Esophagus squamous epithelium (tissue), 5 donors: ENCODE data around the gene DNAJB13. TPM values are rescaled to one million over a fixed set of nuclear protein-coding genes. Genes with fewer than 3 reads are reported as not detected.
A peak's percentile ranks its signal among the peaks of the same experiment; 100 is the strongest.

Source experiments
- DNase-seq: peaks from one replicate; lab custom pipeline; 2025; lab: John Stamatoyannopoulos, UW
- H3K27ac ChIP-seq, 4 donors: fragments of 200-600 bp; sonication (generic); one replicate each; pipeline ENCODE4 v1.5.1; 2016 to 2019; ENCODE audit warnings: mild to moderate bottlenecking in 1 of 4
- H3K27me3 ChIP-seq, 4 donors: fragments of 200-600 bp; sonication (generic); 1 replicate in 3 of 4; 2 replicates in 1 of 4; pipeline versions ENCODE4 v1.5.1 to v1.6.0; 2017 to 2021; ENCODE audit warnings: antibody characterized with exemption in 1 of 4
- H3K36me3 ChIP-seq, 3 donors: fragments of 200-600 bp; sonication (generic); one replicate each; pipeline ENCODE4 v1.5.1; 2016 to 2019
- H3K4me1 ChIP-seq, 3 donors: fragments of 200-600 bp; sonication (generic); one replicate each; pipeline ENCODE4 v1.5.1; 2017 to 2019
- H3K4me3 ChIP-seq, 4 donors: fragments of 200-600 bp; sonication (generic); 1 replicate in 3 of 4; 2 replicates in 1 of 4; pipeline ENCODE4 v1.5.1; 2016 to 2019; ENCODE audit warnings: mild to moderate bottlenecking in 2 of 4, moderate library complexity in 1 of 4
- H3K9me3 ChIP-seq, 3 donors: fragments of 200-600 bp; sonication (generic); one replicate each; pipeline ENCODE4 v1.5.1; 2016 to 2019
- POLR2A ChIP-seq, 4 donors: fragments of 450-650 bp; IDR thresholded peaks; one replicate each; pipeline ENCODE4 v1.6.1; 2017; ENCODE audit warnings: antibody characterized with exemption in 4 of 4, mild to moderate bottlenecking in 4 of 4, moderate library complexity in 3 of 4
- WGBS, 2 donors: methylation state at CpG; one replicate each; pipeline ENCODE4 v1.1.5; 2018; 5-methylcytosine and 5-hydroxymethylcytosine counted together
- intact Hi-C: fragments of 100-400 bp; cut with DNase I; formaldehyde crosslinking; loops from one replicate; pipeline ENCODE4 v1.15.0; 2022
- total RNA-seq, 4 donors: library from RNA; depleted of rRNA; stranded (reverse); fragments of >200 nt; gene quantifications; one replicate each; pipeline ENCODE4 v1.1.0, GENCODE V29; 2016
- TF ChIP-seq, protein P1 (sequence below), 6 experiments: fragments of 450-650 bp in 4 of 6; fragments of 200-600 bp in 2 of 6; sonication (generic) in 2 of 6; IDR thresholded peaks; one replicate each; pipeline ENCODE4 v1.5.1; 2016 to 2019; ENCODE audit warnings: antibody characterized with exemption in 6 of 6, mild to moderate bottlenecking in 4 of 6, moderate library complexity in 4 of 6
- donor health status: DM: yes; HTN: yes; CAD: no.

The DNAJB13 gene, protein sequence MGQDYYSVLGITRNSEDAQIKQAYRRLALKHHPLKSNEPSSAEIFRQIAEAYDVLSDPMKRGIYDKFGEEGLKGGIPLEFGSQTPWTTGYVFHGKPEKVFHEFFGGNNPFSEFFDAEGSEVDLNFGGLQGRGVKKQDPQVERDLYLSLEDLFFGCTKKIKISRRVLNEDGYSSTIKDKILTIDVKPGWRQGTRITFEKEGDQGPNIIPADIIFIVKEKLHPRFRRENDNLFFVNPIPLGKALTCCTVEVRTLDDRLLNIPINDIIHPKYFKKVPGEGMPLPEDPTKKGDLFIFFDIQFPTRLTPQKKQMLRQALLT
- not detected for total RNA-seq

DNA sequence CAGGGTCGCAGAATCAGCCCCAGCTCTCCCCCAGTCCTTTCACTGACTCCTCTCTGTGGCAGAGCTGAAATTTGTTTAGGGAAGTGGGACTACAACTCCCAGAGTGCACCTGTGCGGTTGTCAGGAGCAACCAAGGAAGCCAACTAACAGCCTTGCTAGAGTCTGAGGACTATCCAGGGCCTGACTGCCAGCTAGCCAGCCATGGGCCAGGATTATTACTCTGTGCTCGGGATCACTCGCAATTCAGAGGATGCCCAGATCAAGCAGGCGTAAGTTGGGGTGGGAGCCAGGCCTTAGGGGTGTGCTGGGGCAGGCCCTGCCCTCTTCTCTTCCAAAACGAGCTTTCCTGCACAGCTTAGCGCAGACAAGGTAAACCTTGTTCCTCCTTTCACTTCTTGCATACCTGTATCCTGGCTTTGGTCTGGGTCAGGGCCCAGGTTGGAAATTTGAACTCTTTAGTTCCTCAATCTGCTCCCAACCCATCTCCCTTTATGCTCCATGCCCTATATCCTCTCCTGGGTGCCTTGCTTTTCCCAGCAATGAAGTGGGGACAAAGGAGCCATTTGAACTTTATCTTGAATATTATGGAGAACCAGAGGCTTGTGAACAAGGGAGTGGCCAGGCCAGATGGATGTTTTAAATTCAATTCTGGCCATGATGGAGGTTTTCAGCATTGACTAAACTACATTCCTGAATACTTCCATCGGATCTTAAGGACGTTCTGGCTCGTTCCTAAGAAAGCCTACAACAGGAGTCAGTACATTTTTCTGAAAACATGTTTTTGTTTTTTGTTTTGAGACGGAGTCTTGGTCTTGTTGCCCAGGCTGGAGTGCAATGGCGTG, at the start of gene DNAJB13:
DNAJB13 (plus strand) TSS at position 158 of the 842 bp plus-strand sequence; CDS start at position 202, 44 bp downstream.
- H3K9me3 ChIP-seq = no peaks in the 10 kb centered on the region
- H3K36me3 ChIP-seq = no peaks in the 10 kb centered on the region
- no peak within 1 kb of the TSS for H3K27ac ChIP-seq
- intact Hi-C loops = no loop called here
- TF ChIP-seq, protein P1, sequence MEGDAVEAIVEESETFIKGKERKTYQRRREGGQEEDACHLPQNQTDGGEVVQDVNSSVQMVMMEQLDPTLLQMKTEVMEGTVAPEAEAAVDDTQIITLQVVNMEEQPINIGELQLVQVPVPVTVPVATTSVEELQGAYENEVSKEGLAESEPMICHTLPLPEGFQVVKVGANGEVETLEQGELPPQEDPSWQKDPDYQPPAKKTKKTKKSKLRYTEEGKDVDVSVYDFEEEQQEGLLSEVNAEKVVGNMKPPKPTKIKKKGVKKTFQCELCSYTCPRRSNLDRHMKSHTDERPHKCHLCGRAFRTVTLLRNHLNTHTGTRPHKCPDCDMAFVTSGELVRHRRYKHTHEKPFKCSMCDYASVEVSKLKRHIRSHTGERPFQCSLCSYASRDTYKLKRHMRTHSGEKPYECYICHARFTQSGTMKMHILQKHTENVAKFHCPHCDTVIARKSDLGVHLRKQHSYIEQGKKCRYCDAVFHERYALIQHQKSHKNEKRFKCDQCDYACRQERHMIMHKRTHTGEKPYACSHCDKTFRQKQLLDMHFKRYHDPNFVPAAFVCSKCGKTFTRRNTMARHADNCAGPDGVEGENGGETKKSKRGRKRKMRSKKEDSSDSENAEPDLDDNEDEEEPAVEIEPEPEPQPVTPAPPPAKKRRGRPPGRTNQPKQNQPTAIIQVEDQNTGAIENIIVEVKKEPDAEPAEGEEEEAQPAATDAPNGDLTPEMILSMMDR (IDR thresholded peaks at IDR 0.05) = no peak
- no peak for TF ChIP-seq POLR2A (IDR thresholded peaks at IDR 0.05)
- 67 to 79% methylated on average over 11 to 12 of the region's 12 CpGs for WGBS, 2 donors
- H3K4me3 ChIP-seq = no peak within 1 kb of the TSS
- no peak for DNase-seq
- peaks cover 0 to 3% (median 0%) of the 10 kb centered on the region in 3 donors for H3K4me1 ChIP-seq
- H3K27me3 ChIP-seq = no peaks in the 10 kb centered on the region

DNA sequence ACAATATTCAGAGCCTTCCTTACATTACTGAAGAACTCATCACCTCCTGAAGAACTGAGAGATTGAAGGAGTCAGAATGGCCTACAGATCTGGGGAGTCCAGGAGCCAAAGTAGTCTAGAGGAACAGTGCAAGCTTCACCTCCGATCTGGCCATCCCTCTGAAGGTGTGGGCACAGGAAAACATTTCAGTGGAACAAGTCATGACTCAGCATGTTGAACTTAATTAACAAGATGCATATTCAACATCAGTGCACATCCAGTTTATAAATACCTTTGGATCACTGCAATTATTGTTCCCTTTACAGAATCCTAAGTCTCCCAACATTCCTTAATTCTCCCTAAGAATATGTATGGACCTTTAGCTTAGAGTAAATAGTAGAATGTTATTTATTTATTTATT, 48.5 kb upstream of the DNAJB13 start:
- TF ChIP-seq, protein P1 (IDR thresholded peaks at IDR 0.05) = no peak
- TF ChIP-seq POLR2A (IDR thresholded peaks at IDR 0.05) = no peak
- Histone ChIP-seq H3K36me3 (peaks cover 5 to 64% (median 13%) of the 10 kb centered on the region in 3 donors), H3K27me3 (no peaks in the 10 kb centered on the region), H3K4me3 (no peak overlapping the region), H3K4me1 (no peaks in the 10 kb centered on the region), H3K27ac (no peak overlapping the region), H3K9me3 (no peaks in the 10 kb centered on the region)
- DNase-seq = no peak
- WGBS, 2 donors = 67 to 86% methylated on average over 1 of the region's 1 CpG
- intact Hi-C loops = no loop called here

DNA sequence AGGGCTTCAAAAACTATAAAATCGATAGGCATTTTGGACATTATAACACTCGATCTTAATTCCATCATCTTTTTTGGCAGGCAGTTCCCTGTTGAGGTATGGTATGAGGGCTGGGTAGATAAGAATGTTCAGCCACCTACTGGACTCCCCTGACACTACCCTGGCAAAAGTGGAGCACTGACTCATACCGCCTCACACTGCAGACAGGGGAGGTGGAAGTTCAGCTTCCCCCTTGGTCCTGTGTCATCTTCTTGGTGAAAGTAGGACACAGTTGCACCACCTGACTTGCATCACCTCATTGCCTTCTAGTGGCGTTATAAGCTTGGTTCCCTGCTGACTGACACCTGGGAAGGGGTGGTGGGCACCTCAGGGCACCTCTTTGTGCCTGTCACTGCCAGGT, 43.6 kb upstream of the DNAJB13 start:
- peaks cover 0 to 78% (median 9%) of the 10 kb centered on the region in 3 donors for H3K36me3 ChIP-seq
- no peak overlapping the region for H3K27ac ChIP-seq
- TF ChIP-seq, protein P1 (IDR thresholded peaks at IDR 0.05) = peak in 1 of 6 experiments; percentile 33
- TF ChIP-seq POLR2A (IDR thresholded peaks at IDR 0.05) = no peak
- H3K4me1 ChIP-seq = no peaks in the 10 kb centered on the region
- no peaks in the 10 kb centered on the region for H3K27me3 ChIP-seq
- intact Hi-C loops = no loop called here
- H3K9me3 ChIP-seq = no peaks in the 10 kb centered on the region
- DNase-seq = no peak
- no peak overlapping the region for H3K4me3 ChIP-seq
- 62 to 94% methylated on average over 2 to 4 of the region's 4 CpGs for WGBS, 2 donors

DNA sequence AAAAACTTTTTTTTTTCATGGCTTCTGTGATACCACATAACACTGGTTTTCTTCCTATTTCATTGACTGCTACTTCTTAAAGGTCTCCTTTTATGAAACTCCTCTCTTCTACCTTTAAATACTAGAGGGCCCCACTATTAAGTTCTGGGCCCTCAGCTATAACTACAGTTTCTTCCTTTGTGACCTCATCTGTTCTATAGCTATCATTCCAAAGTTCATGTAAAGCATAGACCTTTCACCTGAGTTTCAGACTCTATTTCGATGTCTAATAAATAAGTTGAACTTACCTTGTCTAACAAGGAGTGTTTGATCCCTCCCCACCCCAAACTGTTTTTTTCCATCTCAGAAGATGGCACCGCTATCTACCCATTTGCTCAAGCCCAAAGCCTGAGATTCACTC, 38.8 kb upstream of the DNAJB13 start:
- TF ChIP-seq, protein P1 (IDR thresholded peaks at IDR 0.05) = no peak
- no peak for TF ChIP-seq POLR2A (IDR thresholded peaks at IDR 0.05)
- 98 to 100% methylated on average over 2 of the region's 2 CpGs for WGBS, 2 donors
- intact Hi-C loops = no loop called here
- Histone ChIP-seq H3K4me1 (no peaks in the 10 kb centered on the region), H3K27ac (no peak overlapping the region), H3K27me3 (no peaks in the 10 kb centered on the region), H3K36me3 (peaks cover 0 to 93% (median 20%) of the 10 kb centered on the region in 3 donors), H3K4me3 (no peak overlapping the region), H3K9me3 (no peaks in the 10 kb centered on the region)
- DNase-seq = no peak

DNA sequence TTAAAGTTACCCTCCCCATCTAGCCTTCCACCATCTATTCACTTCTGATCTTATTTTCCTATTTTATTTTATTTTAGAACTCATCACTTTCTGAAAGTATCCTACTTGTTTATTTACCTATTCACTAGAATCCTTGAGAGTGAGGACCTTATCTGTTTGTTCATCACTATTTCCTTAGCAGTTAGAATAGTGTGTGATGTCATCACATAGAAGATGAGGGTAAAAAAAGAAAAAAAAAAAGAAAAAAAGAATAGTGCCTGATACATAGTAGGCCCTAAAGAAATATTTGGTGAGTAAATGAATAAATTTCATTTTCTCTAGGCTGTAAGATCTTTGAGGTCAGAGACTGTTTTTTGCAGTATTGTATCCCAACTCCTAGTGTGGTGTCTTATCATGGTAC, 37.4 kb upstream of the DNAJB13 start:
- H3K9me3 ChIP-seq = no peaks in the 10 kb centered on the region
- H3K27me3 ChIP-seq = no peaks in the 10 kb centered on the region
- H3K4me3 ChIP-seq = no peak overlapping the region
- H3K36me3 ChIP-seq = peaks cover 0 to 98% (median 26%) of the 10 kb centered on the region in 3 donors
- no peak for DNase-seq
- TF ChIP-seq, protein P1 (IDR thresholded peaks at IDR 0.05) = no peak
- no peak for TF ChIP-seq POLR2A (IDR thresholded peaks at IDR 0.05)
- intact Hi-C loops = no loop called here
- H3K27ac ChIP-seq = no peak overlapping the region
- no peaks in the 10 kb centered on the region for H3K4me1 ChIP-seq
